ENCODE data around the gene KRTAP5-5. TPM values are rescaled to one million over a fixed set of nuclear protein-coding genes. Genes with fewer than 3 reads are reported as not detected.
"Not testable (repeated sequence)": the region's sequence is repeated elsewhere in the genome, so short reads cannot be mapped to it uniquely, and the experiment has no call there.

KRTAP5-5 gene
- total RNA-seq, 1 experiment from 2014 or later, result not detected

- TF ChIP-seq, protein P1, sequence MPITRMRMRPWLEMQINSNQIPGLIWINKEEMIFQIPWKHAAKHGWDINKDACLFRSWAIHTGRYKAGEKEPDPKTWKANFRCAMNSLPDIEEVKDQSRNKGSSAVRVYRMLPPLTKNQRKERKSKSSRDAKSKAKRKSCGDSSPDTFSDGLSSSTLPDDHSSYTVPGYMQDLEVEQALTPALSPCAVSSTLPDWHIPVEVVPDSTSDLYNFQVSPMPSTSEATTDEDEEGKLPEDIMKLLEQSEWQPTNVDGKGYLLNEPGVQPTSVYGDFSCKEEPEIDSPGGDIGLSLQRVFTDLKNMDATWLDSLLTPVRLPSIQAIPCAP (CRISPR knock-in tag; IDR thresholded peaks at IDR 0.05), result no peak
- TF ChIP-seq JUN (CRISPR knock-in tag; IDR thresholded peaks at IDR 0.05) (no peak), GABPB1 (CRISPR knock-in tag; IDR thresholded peaks at IDR 0.05) (no peak), AR (CRISPR knock-in tag; IDR thresholded peaks at IDR 0.05) (no peak)
- TF ChIP-seq, protein P2, sequence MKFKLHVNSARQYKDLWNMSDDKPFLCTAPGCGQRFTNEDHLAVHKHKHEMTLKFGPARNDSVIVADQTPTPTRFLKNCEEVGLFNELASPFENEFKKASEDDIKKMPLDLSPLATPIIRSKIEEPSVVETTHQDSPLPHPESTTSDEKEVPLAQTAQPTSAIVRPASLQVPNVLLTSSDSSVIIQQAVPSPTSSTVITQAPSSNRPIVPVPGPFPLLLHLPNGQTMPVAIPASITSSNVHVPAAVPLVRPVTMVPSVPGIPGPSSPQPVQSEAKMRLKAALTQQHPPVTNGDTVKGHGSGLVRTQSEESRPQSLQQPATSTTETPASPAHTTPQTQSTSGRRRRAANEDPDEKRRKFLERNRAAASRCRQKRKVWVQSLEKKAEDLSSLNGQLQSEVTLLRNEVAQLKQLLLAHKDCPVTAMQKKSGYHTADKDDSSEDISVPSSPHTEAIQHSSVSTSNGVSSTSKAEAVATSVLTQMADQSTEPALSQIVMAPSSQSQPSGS (CRISPR knock-in tag; IDR thresholded peaks at IDR 0.05; ENCODE audit: borderline replicate concordance, low read depth), result no peak
- TF ChIP-seq, protein P3, sequence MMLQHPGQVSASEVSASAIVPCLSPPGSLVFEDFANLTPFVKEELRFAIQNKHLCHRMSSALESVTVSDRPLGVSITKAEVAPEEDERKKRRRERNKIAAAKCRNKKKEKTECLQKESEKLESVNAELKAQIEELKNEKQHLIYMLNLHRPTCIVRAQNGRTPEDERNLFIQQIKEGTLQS (CRISPR knock-in tag; conservative IDR thresholded peaks at IDR 0.05), result no peak
Measured at GRCh38 chr11:1597994-1598380, 31.6 kb upstream of the KRTAP5-5 start, which contains the start of gene KRTAP5-2 (continued).

DNA sequence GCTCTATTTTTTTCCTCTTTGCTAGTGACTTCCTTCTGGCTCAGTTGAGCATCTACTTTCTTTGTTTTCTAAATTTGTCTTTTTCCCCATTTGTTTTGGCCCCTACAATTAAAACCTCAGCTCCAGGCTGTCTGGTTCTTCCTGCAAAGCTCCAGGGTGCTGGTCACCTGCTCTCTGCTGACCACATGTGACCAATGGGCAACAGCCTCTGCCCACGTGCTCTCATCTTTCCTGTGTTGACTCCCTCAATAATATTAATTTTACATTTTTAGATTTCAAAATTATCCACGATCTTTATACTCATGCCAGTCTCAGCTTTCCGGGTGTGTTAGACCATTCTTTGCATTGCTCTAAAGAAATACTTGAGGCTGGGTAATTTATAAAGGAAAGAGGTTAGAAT is 31.2 kb upstream of the KRTAP5-5 start:
- ATAC-seq; H3K4me3 Mint-ChIP-seq; H3K27ac Mint-ChIP-seq; DNase-seq (ENCODE audit: low spot score): not testable (repeated sequence)
- ChIA-PET CTCF (interaction anchor here (0.6 to 6.2 kb wide), 4 partner anchors 24 to 168 kb away, joined by 6 to 102 read pairs (median 53); partner anchors contain the start of gene KRTAP5-5), POLR2A (interaction anchor here (0.7 kb wide), 1 partner anchor 205 kb away, joined by 4 read pairs; no protein-coding TSS in a partner anchor)
- Mint-ChIP-seq H3K9me3 (peaks cover 40% of the 10 kb centered on the region), H3K36me3 (peaks cover 36% of the 10 kb centered on the region), H3K4me1 (peaks cover 35% of the 10 kb centered on the region), H3K27me3 (ENCODE audit: low read depth) (peaks cover 59% of the 10 kb centered on the region)

- peaks cover 40% of the 10 kb centered on the region for H3K9me3 Mint-ChIP-seq
- TF ChIP-seq ZNF232 (CRISPR knock-in tag; IDR thresholded peaks at IDR 0.05) (no peak), HMGA2 (CRISPR knock-in tag; IDR thresholded peaks at IDR 0.05) (no peak), ZNF138 (CRISPR knock-in tag; conservative IDR thresholded peaks at IDR 0.05) (no peak)
- TF ChIP-seq, protein P4, sequence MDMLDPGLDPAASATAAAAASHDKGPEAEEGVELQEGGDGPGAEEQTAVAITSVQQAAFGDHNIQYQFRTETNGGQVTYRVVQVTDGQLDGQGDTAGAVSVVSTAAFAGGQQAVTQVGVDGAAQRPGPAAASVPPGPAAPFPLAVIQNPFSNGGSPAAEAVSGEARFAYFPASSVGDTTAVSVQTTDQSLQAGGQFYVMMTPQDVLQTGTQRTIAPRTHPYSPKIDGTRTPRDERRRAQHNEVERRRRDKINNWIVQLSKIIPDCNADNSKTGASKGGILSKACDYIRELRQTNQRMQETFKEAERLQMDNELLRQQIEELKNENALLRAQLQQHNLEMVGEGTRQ (CRISPR knock-in tag; IDR thresholded peaks at IDR 0.05), result no peak
- no peak for DNase-seq (ENCODE audit: low spot score)
- no peak for ATAC-seq
- peaks cover 36% of the 10 kb centered on the region for H3K36me3 Mint-ChIP-seq
- H3K27me3 Mint-ChIP-seq (ENCODE audit: low read depth), result peaks cover 57% of the 10 kb centered on the region
- POLR2A ChIA-PET, result no interaction called here
- H3K27ac Mint-ChIP-seq, result no peak overlapping the region
- H3K4me3 Mint-ChIP-seq, result no peak overlapping the region
- CTCF ChIA-PET, result interaction anchor here (3.1 to 6.2 kb wide), 3 partner anchors 24 to 52 kb away, joined by 8 to 102 read pairs (median 98); partner anchors contain the start of gene KRTAP5-5
- peaks cover 35% of the 10 kb centered on the region for H3K4me1 Mint-ChIP-seq
Measured at GRCh38 chr11:1598816-1599215, 30.8 kb upstream of the KRTAP5-5 start.

- no peak overlapping the region for H3K4me3 Mint-ChIP-seq
- no peak for ATAC-seq
- ChIA-PET CTCF (interaction anchor here (3.1 to 3.2 kb wide), 2 partner anchors 26 to 54 kb away, joined by 8 to 11 read pairs; no protein-coding TSS in a partner anchor), POLR2A (no interaction called here)
- H3K27me3 Mint-ChIP-seq (ENCODE audit: low read depth), result peaks cover 50% of the 10 kb centered on the region
- H3K9me3 Mint-ChIP-seq, result peaks cover 40% of the 10 kb centered on the region
- peaks cover 31% of the 10 kb centered on the region for H3K4me1 Mint-ChIP-seq
- no peak for DNase-seq (ENCODE audit: low spot score)
- H3K36me3 Mint-ChIP-seq, result peaks cover 36% of the 10 kb centered on the region
- no peak overlapping the region for H3K27ac Mint-ChIP-seq
- TF ChIP-seq MXD4 (CRISPR knock-in tag; IDR thresholded peaks at IDR 0.05; ENCODE audit: borderline replicate concordance), result no peak
- TF ChIP-seq, protein P5, sequence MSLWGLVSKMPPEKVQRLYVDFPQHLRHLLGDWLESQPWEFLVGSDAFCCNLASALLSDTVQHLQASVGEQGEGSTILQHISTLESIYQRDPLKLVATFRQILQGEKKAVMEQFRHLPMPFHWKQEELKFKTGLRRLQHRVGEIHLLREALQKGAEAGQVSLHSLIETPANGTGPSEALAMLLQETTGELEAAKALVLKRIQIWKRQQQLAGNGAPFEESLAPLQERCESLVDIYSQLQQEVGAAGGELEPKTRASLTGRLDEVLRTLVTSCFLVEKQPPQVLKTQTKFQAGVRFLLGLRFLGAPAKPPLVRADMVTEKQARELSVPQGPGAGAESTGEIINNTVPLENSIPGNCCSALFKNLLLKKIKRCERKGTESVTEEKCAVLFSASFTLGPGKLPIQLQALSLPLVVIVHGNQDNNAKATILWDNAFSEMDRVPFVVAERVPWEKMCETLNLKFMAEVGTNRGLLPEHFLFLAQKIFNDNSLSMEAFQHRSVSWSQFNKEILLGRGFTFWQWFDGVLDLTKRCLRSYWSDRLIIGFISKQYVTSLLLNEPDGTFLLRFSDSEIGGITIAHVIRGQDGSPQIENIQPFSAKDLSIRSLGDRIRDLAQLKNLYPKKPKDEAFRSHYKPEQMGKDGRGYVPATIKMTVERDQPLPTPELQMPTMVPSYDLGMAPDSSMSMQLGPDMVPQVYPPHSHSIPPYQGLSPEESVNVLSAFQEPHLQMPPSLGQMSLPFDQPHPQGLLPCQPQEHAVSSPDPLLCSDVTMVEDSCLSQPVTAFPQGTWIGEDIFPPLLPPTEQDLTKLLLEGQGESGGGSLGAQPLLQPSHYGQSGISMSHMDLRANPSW (CRISPR knock-in tag; conservative IDR thresholded peaks at IDR 0.05; ENCODE audit: low read depth), result no peak
- TF ChIP-seq, protein P6, sequence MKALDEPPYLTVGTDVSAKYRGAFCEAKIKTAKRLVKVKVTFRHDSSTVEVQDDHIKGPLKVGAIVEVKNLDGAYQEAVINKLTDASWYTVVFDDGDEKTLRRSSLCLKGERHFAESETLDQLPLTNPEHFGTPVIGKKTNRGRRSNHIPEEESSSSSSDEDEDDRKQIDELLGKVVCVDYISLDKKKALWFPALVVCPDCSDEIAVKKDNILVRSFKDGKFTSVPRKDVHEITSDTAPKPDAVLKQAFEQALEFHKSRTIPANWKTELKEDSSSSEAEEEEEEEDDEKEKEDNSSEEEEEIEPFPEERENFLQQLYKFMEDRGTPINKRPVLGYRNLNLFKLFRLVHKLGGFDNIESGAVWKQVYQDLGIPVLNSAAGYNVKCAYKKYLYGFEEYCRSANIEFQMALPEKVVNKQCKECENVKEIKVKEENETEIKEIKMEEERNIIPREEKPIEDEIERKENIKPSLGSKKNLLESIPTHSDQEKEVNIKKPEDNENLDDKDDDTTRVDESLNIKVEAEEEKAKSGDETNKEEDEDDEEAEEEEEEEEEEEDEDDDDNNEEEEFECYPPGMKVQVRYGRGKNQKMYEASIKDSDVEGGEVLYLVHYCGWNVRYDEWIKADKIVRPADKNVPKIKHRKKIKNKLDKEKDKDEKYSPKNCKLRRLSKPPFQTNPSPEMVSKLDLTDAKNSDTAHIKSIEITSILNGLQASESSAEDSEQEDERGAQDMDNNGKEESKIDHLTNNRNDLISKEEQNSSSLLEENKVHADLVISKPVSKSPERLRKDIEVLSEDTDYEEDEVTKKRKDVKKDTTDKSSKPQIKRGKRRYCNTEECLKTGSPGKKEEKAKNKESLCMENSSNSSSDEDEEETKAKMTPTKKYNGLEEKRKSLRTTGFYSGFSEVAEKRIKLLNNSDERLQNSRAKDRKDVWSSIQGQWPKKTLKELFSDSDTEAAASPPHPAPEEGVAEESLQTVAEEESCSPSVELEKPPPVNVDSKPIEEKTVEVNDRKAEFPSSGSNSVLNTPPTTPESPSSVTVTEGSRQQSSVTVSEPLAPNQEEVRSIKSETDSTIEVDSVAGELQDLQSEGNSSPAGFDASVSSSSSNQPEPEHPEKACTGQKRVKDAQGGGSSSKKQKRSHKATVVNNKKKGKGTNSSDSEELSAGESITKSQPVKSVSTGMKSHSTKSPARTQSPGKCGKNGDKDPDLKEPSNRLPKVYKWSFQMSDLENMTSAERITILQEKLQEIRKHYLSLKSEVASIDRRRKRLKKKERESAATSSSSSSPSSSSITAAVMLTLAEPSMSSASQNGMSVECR (CRISPR knock-in tag; IDR thresholded peaks at IDR 0.05; ENCODE audit: borderline replicate concordance), result no peak
- no peak for TF ChIP-seq GRHL2 (CRISPR knock-in tag; IDR thresholded peaks at IDR 0.05; ENCODE audit: insufficient replicate concordance, severe bottlenecking)
- no peak for TF ChIP-seq SMAD3 (CRISPR knock-in tag; IDR thresholded peaks at IDR 0.05; ENCODE audit: borderline replicate concordance)
- TF ChIP-seq ZNF396 (CRISPR knock-in tag; IDR thresholded peaks at IDR 0.05; ENCODE audit: borderline replicate concordance), result no peak
Measured at GRCh38 chr11:1600626-1601025, 28.9 kb upstream of the KRTAP5-5 start.
